RWPE1 (cell line): ENCODE data around the gene CAMKK1.
A peak's percentile ranks its signal among the peaks of the same experiment; 100 is the strongest.

Experiments
- CTCF ChIA-PET: fragments of 350-600 bp; sonication (Branson Sonifier 250); formaldehyde crosslinking; extraction: SDS; loops from one replicate; lab custom pipeline; 2021; lab: Yijun Ruan, JAX
- POLR2A ChIA-PET: fragments of 400-600 bp; formaldehyde crosslinking; extraction: SDS; loops from one replicate; lab custom pipeline; 2020; ENCODE audit warnings: antibody characterized with exemption; ENCODE audit not compliant: low non-redundant PET; lab: Yijun Ruan, JAX
- DNase-seq: peaks from one replicate; pipeline ENCODE4 v3.0.0; 2012; ENCODE audit warnings: low spot score
- H3K27ac ChIP-seq: fragments of 450-650 bp; 2 replicates; pipeline ENCODE4 v1.5.1; 2017
- TF ChIP-seq, protein P1 (sequence below): fragments of 450-650 bp; conservative IDR thresholded peaks from 2 replicates; pipeline ENCODE4 v1.5.1; 2017; ENCODE audit warnings: low read depth, mild to moderate bottlenecking

Gene CAMKK1

DNA sequence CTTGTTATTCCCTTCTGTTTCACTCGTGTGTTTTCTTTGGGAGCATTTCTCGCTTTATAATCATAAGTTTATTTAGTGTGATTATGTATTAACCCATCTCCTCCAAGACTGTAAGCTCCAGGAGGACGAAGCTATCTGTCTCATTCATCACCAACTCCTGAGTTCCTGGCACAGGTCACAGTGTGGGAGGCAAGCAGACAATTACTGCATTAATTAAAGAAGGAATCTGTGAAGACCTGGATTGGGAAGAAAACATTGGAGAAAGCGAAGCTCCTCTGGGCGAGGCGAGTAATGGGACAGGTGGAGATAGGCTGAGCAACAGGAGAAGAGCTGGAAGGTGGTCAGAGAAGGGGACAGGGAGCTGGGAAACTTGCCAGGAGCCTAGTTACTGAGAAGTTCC lies 7.8 kb upstream of the CAMKK1 start:
- ChIA-PET CTCF (interaction anchor here (0.9 kb wide), 1 partner anchor 13 kb away, joined by 3 read pairs; no protein-coding TSS in a partner anchor), POLR2A (no interaction called here)

DNA sequence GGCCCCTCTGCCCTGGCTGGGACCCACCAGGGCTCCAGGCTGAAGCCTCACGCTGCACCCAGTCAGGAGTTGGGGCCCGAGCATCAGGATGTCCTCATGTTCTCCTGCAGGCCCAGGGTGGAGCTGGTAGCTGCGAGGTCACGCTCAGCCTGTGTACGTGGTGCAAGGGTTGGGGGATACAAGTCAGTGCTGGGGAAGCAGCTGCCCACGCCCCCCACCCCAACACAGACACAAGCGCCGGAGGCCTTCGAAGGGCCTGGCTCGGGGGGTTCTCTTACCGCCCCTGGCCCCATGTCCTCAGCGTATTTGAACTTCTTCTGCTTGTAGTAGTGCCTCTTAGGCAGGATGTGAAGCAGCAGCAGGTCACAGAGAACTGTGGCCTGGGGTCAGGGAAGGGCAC lies 4.9 kb upstream of the CAMKK1 start:
- H3K27ac ChIP-seq, result no peak overlapping the region
- TF ChIP-seq, protein P1, sequence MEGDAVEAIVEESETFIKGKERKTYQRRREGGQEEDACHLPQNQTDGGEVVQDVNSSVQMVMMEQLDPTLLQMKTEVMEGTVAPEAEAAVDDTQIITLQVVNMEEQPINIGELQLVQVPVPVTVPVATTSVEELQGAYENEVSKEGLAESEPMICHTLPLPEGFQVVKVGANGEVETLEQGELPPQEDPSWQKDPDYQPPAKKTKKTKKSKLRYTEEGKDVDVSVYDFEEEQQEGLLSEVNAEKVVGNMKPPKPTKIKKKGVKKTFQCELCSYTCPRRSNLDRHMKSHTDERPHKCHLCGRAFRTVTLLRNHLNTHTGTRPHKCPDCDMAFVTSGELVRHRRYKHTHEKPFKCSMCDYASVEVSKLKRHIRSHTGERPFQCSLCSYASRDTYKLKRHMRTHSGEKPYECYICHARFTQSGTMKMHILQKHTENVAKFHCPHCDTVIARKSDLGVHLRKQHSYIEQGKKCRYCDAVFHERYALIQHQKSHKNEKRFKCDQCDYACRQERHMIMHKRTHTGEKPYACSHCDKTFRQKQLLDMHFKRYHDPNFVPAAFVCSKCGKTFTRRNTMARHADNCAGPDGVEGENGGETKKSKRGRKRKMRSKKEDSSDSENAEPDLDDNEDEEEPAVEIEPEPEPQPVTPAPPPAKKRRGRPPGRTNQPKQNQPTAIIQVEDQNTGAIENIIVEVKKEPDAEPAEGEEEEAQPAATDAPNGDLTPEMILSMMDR, result no peak
- ChIA-PET CTCF (interaction anchor here (1.8 kb wide), 1 partner anchor 16 kb away, joined by 10 read pairs; no protein-coding TSS in a partner anchor), POLR2A (no interaction called here)
- no peak for DNase-seq

More for the DNA sequence above, 7.8 kb upstream of the CAMKK1 start:
- no peak overlapping the region for H3K27ac ChIP-seq
- TF ChIP-seq, protein P1, result no peak
- no peak for DNase-seq

DNA sequence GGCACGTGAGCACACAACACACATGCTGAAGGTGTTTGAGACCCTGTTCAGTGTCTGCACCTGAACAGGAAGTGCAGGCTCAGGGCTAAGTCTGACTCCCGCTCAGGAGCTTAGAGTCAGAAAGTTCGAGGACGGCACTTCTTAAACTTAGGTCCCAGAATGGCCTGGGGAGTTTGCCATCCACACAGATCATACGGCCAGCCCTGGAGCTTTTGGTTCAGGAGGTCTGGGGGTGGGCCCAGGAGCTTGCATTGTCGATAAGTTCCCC lies 4.0 kb upstream of the CAMKK1 start:
- H3K27ac ChIP-seq, result peak overlapping the region; percentile 96
- ChIA-PET CTCF (interaction anchor here (1.8 kb wide), 1 partner anchor 17 kb away, joined by 10 read pairs; no protein-coding TSS in a partner anchor), POLR2A (no interaction called here)
- DNase-seq, result no peak
- TF ChIP-seq, protein P1, result no peak

GRCh38 chr17:3896108-3896967 lies 3.5 kb upstream of the CAMKK1 start:
- CTCF ChIA-PET, result interaction anchor here (1.8 kb wide), 1 partner anchor 18 kb away, joined by 10 read pairs; no protein-coding TSS in a partner anchor
- POLR2A ChIA-PET, result no interaction called here
- DNase-seq, result no peak
- TF ChIP-seq, protein P1, result no peak
- peak overlapping the region; percentile 96 for H3K27ac ChIP-seq

DNA sequence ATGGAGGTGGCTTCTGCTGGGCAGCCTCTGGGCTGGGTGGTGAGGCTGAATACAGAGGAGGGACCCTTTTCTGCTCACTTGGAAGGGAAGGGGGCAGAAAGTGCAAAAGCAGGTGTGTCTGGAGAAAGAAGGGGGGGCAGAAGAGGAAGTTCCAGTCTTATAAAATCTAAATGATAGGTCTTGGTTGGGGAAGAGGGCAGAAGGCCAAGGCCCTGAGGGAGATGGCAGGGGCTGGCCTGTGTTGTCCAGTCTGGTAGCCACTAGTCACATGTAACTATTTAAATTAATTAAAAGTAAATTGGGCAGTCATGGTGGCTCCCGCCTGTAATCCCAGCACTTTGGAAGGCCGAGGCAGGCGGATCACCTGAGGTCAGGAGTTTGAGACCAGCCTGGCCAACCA lies 2.5 kb upstream of the CAMKK1 start:
- ChIA-PET CTCF (interaction anchor here (0.6 to 1.3 kb wide), 4 partner anchors 12 to 58 kb away, joined by 3 to 8 read pairs (median 5); no protein-coding TSS in a partner anchor), POLR2A (interaction anchor here (0.7 kb wide), 1 partner anchor 11 kb away, joined by 6 read pairs; no protein-coding TSS in a partner anchor)
- TF ChIP-seq, protein P1, result no peak
- no peak for DNase-seq
- peak overlapping the region; percentile 96 for H3K27ac ChIP-seq

DNA sequence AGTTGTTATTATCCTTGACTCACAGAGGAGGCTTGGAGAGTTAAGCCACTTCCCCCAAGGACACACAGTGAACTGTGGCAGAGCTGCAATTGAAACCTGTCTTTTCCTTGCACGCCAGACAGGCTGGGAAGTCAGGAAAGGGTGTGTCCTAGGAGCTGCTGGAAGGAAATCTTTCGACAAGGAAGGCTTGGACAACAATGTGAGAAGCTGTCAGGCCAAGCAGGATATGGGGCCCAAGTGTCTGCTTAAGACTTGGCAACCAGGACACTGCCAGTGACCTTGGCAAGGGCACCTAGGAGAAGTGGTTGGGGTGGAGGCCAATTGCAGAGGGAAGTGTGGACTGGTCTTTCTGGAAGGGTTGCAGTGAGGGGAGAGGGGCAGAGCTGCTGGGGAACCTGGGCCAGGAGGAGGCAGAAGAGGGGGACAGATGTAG lies 2.1 kb upstream of the CAMKK1 start:
- H3K27ac ChIP-seq, result peak overlapping the region; percentile 96
- CTCF ChIA-PET, result interaction anchor here (0.6 to 1.3 kb wide), 4 partner anchors 12 to 965 kb away, joined by 4 to 8 read pairs (median 6); no protein-coding TSS in a partner anchor
- no peak for DNase-seq

More for the DNA sequence above, 2.1 kb upstream of the CAMKK1 start:
- POLR2A ChIA-PET, result interaction anchor here (0.7 kb wide), 1 partner anchor 11 kb away, joined by 6 read pairs; no protein-coding TSS in a partner anchor
- TF ChIP-seq, protein P1, result no peak
